ENCODE data around the gene SEPTIN8. TPM values are rescaled to one million over a fixed set of nuclear protein-coding genes. Genes with fewer than 3 reads are reported as not detected.

The SEPTIN8 gene
- total and polyA plus RNA-seq, 2 of the 8 experiments (the other 6 are each of a cell fraction or from before 2014, with no cell fraction given), result 21.2 to 33.0 TPM

GRCh38 chr5:132788990-132789886 is 12.2 kb upstream of the SEPTIN8 start:
- H4K8ac ChIP-seq (ENCODE audit: extremely low read depth, insufficient read depth, low read length), result no peak overlapping the region
- no peak overlapping the region for H2BK15ac ChIP-seq (ENCODE audit: low read length)
- no peak overlapping the region for H2AFZ ChIP-seq (ENCODE audit: low read length)
- no peaks in the 10 kb centered on the region for H3K23me2 ChIP-seq (ENCODE audit: low read depth, low read length)
- no peak overlapping the region for H2AK5ac ChIP-seq (ENCODE audit: low read depth, low read length)
- no peak overlapping the region for H3K27ac ChIP-seq (ENCODE audit: low read depth, low read length)
- no peak overlapping the region for H3K9ac ChIP-seq (replicated peaks in 1 of 4; ENCODE audit: extremely low read depth in 1 of 4, low read depth in 3 of 4, low read length in 3 of 4)
- H3K4ac ChIP-seq (replicated peaks; ENCODE audit: insufficient read length, low read depth, low read length), result no peak overlapping the region
- H2BK12ac ChIP-seq (ENCODE audit: low read depth, low read length), result no peak overlapping the region
- CTCF ChIA-PET (ENCODE audit: partially characterized antibody), result interaction anchor here (0.7 to 1.7 kb wide), 2 partner anchors 13 to 38 kb away, joined by 3 to 7 read pairs; no protein-coding TSS in a partner anchor
- POLR2A ChIA-PET (ENCODE audit: partially characterized antibody), result interaction anchor here (0.9 kb wide), 1 partner anchor 26 kb away, joined by 3 read pairs; no protein-coding TSS in a partner anchor
- H3K23ac ChIP-seq (ENCODE audit: insufficient read length), result no peak overlapping the region
- no peak overlapping the region for H3K56ac ChIP-seq (replicated peaks; ENCODE audit: insufficient read length, low read depth, low read length)
- no peaks in the 10 kb centered on the region for H4K20me1 ChIP-seq (replicated peaks in 1 of 2; ENCODE audit: control insufficient read depth in 1 of 2, insufficient read depth in 2 of 2, low read length in 2 of 2)
- H3K4me2 ChIP-seq (ENCODE audit: insufficient read depth in 1 of 2, low read depth in 2 of 2, low read length in 2 of 2), result no peak overlapping the region
- no peak overlapping the region for H2BK120ac ChIP-seq (replicated peaks; ENCODE audit: low read depth, low read length)
- no peaks in the 10 kb centered on the region for H3K36me3 ChIP-seq (ENCODE audit: control insufficient read depth in 2 of 4, insufficient read depth in 4 of 4, low read length in 3 of 4)
- no peaks in the 10 kb centered on the region for H3K27me3 ChIP-seq (replicated peaks in 1 of 4; ENCODE audit: control insufficient read depth in 3 of 4, extremely low read depth in 1 of 4, insufficient read depth in 3 of 4, low read length in 3 of 4)
- H3K9me3 ChIP-seq (ENCODE audit: insufficient read depth in 2 of 2, low read depth in 1 of 2, low read length in 1 of 2), result no peaks in the 10 kb centered on the region
- WGBS, 2 experiments (ENCODE audit: extremely low coverage in 1 of 2, insufficient coverage in 1 of 2, insufficient read length in 1 of 2, insufficient replicate concordance in 2 of 2, low coverage in 1 of 2, low lambda C conversion rate in 2 of 2, missing lambda C conversion rate in 1 of 2), result 86% methylated on average over 8 of the region's 8 CpGs; no CpG with 5 or more reads in 1 of the 2 experiments
- no peaks in the 10 kb centered on the region for H3K79me1 ChIP-seq (ENCODE audit: low read depth, low read length)
- H3K4me3 ChIP-seq (ENCODE audit: extremely low read depth in 1 of 4, insufficient read depth in 2 of 4, low read depth in 3 of 4, low read length in 4 of 4), result no peak overlapping the region
- no peak overlapping the region for H4K5ac ChIP-seq (ENCODE audit: insufficient read length, low read depth, low read length)
- H4K91ac ChIP-seq (replicated peaks; ENCODE audit: insufficient read length, low read length), result no peak overlapping the region
- H3K79me2 ChIP-seq (ENCODE audit: control insufficient read depth in 1 of 2, insufficient read depth in 2 of 2, low read length in 2 of 2), result no peaks in the 10 kb centered on the region
- FAIRE-seq (no peak), DNase-seq (ENCODE audit: low read depth in 1 of 2, low spot score in 2 of 2) (peak in 1 of 2 experiments; percentile 32)
- no peaks in the 10 kb centered on the region; a peak in 1 of 7 replicates for H3K4me1 ChIP-seq (replicated peaks in 1 of 4; ENCODE audit: control insufficient read depth in 3 of 4, insufficient read depth in 4 of 4, low read length in 3 of 4)
- H2BK20ac ChIP-seq (ENCODE audit: low read length), result no peak overlapping the region
- no peak overlapping the region for H3K14ac ChIP-seq (ENCODE audit: insufficient read length)
- no peak overlapping the region for H2BK5ac ChIP-seq (ENCODE audit: low read depth, low read length)
- no peak overlapping the region for H3K18ac ChIP-seq (ENCODE audit: extremely low read depth, low read length)
- no peak for TF ChIP-seq TAF7 (optimal IDR thresholded peaks at IDR 0.05; ENCODE audit: borderline replicate concordance, low read depth, low read length)
- no peak for TF ChIP-seq BRCA1 (IDR thresholded peaks at IDR 0.05; ENCODE audit: low read depth, low read length)
- TF ChIP-seq SP4 (IDR thresholded peaks at IDR 0.05; ENCODE audit: low read length), result no peak
- TF ChIP-seq CHD1 (IDR thresholded peaks at IDR 0.05; ENCODE audit: low read depth, low read length), result no peak
- TF ChIP-seq E2F6 (IDR thresholded peaks at IDR 0.05), result no peak
- no peak for TF ChIP-seq ATF3 (IDR thresholded peaks at IDR 0.05; ENCODE audit: insufficient read depth, low read depth, low read length)
- TF ChIP-seq SAP30 (IDR thresholded peaks at IDR 0.05; ENCODE audit: insufficient read depth, insufficient replicate concordance, low read length), result no peak
- TF ChIP-seq BACH1 (IDR thresholded peaks at IDR 0.05; ENCODE audit: low read length), result no peak
- TF ChIP-seq RBBP5 (IDR thresholded peaks at IDR 0.05; ENCODE audit: borderline replicate concordance, low read depth, low read length), result no peak
- no peak for TF ChIP-seq NANOG (IDR thresholded peaks at IDR 0.05; ENCODE audit: insufficient read depth, low read depth, low read length, poor library complexity, severe bottlenecking)

All from H1 (cell line).